Ramos (cell line): ENCODE results near the gene MBOAT1.

Source experiments
- in situ Hi-C: fragments of 300-500 bp; cut with MboI; formaldehyde crosslinking; loops from one replicate; pipeline ENCODE4 v1.14.3; 2022; ENCODE audit warnings: low sequenced_read_pairs; ENCODE audit not compliant: unreplicated experiment

MBOAT1 gene

DNA sequence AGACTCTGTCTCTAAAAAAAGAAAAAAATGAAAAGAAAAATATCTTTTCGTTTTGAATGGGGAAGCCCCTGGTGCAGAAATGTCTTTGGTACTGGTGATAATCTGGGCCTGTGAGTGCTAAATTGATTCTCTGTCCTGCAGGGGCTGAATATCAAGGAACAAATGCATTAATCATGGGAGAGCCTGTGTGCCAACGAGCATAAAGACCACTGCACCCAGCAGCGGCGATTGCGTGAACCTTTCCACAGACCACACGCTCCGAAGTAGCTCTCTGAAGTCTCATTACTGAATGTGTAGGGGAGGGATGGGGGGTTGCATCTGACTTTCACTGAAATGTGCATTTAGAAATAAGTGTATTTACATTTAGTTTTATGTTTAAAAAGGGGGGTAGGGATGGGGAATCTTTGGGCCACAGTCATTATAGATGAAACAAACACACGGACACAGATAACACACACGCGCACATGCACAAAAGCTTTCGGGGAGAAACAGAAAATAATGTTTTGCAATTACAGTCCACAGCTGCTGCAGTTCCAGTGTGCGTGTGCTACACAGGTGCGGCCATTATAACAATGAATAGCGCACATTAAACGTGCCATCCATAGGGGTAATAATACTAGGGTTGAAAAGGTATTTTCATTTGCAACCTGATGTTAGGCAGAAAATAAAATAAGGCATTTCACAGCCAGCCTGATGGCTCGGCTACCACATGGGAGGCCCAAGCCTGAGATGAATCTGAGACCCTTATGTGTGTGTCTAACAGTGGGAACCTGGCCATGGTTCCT, 154.0 kb downstream of the MBOAT1 start:
- in situ Hi-C loops, result loop anchor here (10.0 kb wide), 1 partner anchor 1064 kb away; no protein-coding TSS in a partner anchor

GRCh38 chr6:20056350-20056992, 155.8 kb downstream of the MBOAT1 start:
- in situ Hi-C loops, result loop anchor here (10.0 kb wide), 1 partner anchor 1062 kb away; no protein-coding TSS in a partner anchor

- in situ Hi-C loops, result loop anchor here (10.0 kb wide), 1 partner anchor 1061 kb away; no protein-coding TSS in a partner anchor
Measured at GRCh38 chr6:20055916-20056315, 156.4 kb downstream of the MBOAT1 start.
